Measurements from ENCODE around the gene LARP4. TPM values are rescaled to one million over a fixed set of nuclear protein-coding genes. Genes with fewer than 3 reads are reported as not detected.

LARP4 gene
- total and polyA plus RNA-seq, 2 of the 4 experiments (the other 2 are of a cell fraction) = 11.3 to 42.5 TPM

GRCh38 chr12:50467439-50467838 lies 66.8 kb downstream of the LARP4 start:
- H2BK15ac ChIP-seq (ENCODE audit: low read depth, low read length) = no peak overlapping the region
- H3K4me3 ChIP-seq (ENCODE audit: insufficient read depth, low read depth, low read length) = no peak overlapping the region
- no peaks in the 10 kb centered on the region for H4K20me1 ChIP-seq (ENCODE audit: insufficient read depth, low read length)
- H3K14ac ChIP-seq (replicated peaks; ENCODE audit: low read depth, low read length) = no peak overlapping the region
- TF ChIP-seq MAZ (IDR thresholded peaks at IDR 0.05; ENCODE audit: borderline replicate concordance, low read depth, low read length) (no peak), CEBPB (IDR thresholded peaks at IDR 0.05; ENCODE audit: low read depth, low read length) (no peak), FOS (IDR thresholded peaks at IDR 0.05; ENCODE audit: low read depth, low read length) (no peak), RAD21 (IDR thresholded peaks at IDR 0.05; ENCODE audit: low read length) (no peak), ELK1 (IDR thresholded peaks at IDR 0.05; ENCODE audit: borderline replicate concordance, low read depth, low read length) (no peak), MXI1 (IDR thresholded peaks at IDR 0.05; ENCODE audit: borderline replicate concordance, low read depth, low read length) (no peak), RFX5 (IDR thresholded peaks at IDR 0.05; ENCODE audit: low read depth, low read length) (no peak)
- no peak overlapping the region for H3K56ac ChIP-seq (ENCODE audit: extremely low read depth, insufficient read depth, low read length)
- intact Hi-C loops (cut with micrococcal nuclease) = no loop called here
- DNase-seq (no peak), ATAC-seq (ENCODE audit: low read depth) (no peak)
- ChIA-PET POLR2A (ENCODE audit: unreplicated experiment) (no interaction called here), CTCF (interaction anchor here (0.7 kb wide), 1 partner anchor 907 kb away, joined by 5 read pairs; no protein-coding TSS in a partner anchor)
- no peak overlapping the region for H4K5ac ChIP-seq (ENCODE audit: low read depth, low read length)
- no TSS peak for BruUV-seq (replicated peaks)
- dilution Hi-C loops (cut with HindIII; ENCODE audit: low sequenced_read_pairs, unreplicated experiment) = no loop called here
- no peak overlapping the region for H2BK5ac ChIP-seq (ENCODE audit: low read depth, low read length, poor library complexity, severe bottlenecking)
- no peak overlapping the region for H4K8ac ChIP-seq (ENCODE audit: low read depth in 2 of 2, low read length in 2 of 2)
- H3K27me3 ChIP-seq (ENCODE audit: control insufficient read depth, insufficient read depth, low read length) = no peaks in the 10 kb centered on the region
- H3K18ac ChIP-seq (ENCODE audit: low read depth, low read length) = no peak overlapping the region
- H3K9ac ChIP-seq (ENCODE audit: low read depth, low read length) = no peak overlapping the region
- no peak overlapping the region for H2BK20ac ChIP-seq (ENCODE audit: low read depth, low read length)
- H2AK9ac ChIP-seq (replicated peaks; ENCODE audit: low read depth, low read length, poor library complexity) = no peak overlapping the region
- H3K27ac ChIP-seq (ENCODE audit: insufficient read depth, low read length) = no peak overlapping the region
- no peak overlapping the region for H2BK120ac ChIP-seq (ENCODE audit: low read depth, low read length)
- no peak overlapping the region for H3K23ac ChIP-seq (ENCODE audit: low read depth, low read length)
- H3K4ac ChIP-seq (ENCODE audit: low read depth, low read length) = no peak overlapping the region
- H3K36me3 ChIP-seq (ENCODE audit: control insufficient read depth, insufficient read depth, low read length) = peaks cover 44% of the 10 kb centered on the region
- WGBS, 2 experiments (ENCODE audit: extremely low coverage in 2 of 2, insufficient read length in 1 of 2) = 100% methylated on average over 1 of the region's 3 CpGs; no CpG with 5 or more reads in 1 of the 2 experiments
- H2AFZ ChIP-seq (replicated peaks; ENCODE audit: low read length, poor library complexity) = no peak overlapping the region
- in situ Hi-C loops (cut with MboI; ENCODE audit: low sequenced_read_pairs) = no loop called here
- H4K91ac ChIP-seq (ENCODE audit: insufficient read depth, low read depth, low read length) = no peak overlapping the region
- H3K4me2 ChIP-seq (ENCODE audit: low read depth, low read length) = no peak overlapping the region
- no peaks in the 10 kb centered on the region for H3K9me3 ChIP-seq (ENCODE audit: control insufficient read depth, insufficient read depth, low read length)
- no peaks in the 10 kb centered on the region for H3K4me1 ChIP-seq (ENCODE audit: control insufficient read depth, insufficient read depth, low read length)
- H2AK5ac ChIP-seq (ENCODE audit: low read depth, low read length) = no peak overlapping the region
- no peaks in the 10 kb centered on the region for H3K9me1 ChIP-seq (ENCODE audit: insufficient read depth, low read length)
- peaks cover 0 to 11% of the 10 kb centered on the region in 2 experiments; a peak in 3 of 4 replicates for H3K79me1 ChIP-seq (ENCODE audit: low read depth in 1 of 2, low read length in 2 of 2)

Measured in IMR-90 (cell line).